ENCODE data around the gene FAM53B.

The FAM53B gene

DNA sequence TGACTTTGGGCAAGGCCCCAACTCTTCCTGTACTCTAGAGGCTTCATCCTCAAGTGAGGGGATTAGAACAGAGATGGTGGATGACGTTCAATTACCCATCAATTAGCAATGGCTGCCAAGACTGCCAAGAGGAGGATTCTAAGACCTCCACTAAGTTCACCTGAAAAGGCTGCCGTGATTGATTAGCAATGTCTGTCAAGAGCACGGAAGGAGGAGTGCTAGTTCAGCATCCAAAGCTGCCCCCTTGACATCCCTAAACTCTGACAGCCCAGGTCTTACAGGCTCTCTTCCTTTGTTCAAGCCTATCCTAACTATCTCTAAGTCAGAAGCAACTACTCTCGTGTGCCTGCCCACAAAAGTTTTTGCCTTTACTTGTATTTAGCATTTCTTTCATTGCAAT lies 68.4 kb downstream of the FAM53B start:
- Histone ChIP-seq H3K36me3 (peaks cover 87% of the 10 kb centered on the region), H3K4me1 (peaks cover 94% of the 10 kb centered on the region), H3K27me3 (no peaks in the 10 kb centered on the region), H3K4me3 (no peak overlapping the region), H3K9ac (no peak overlapping the region), H3K4me2 (peak overlapping the region; percentile 66), H3K9me3 (no peaks in the 10 kb centered on the region), H3K27ac (peak overlapping the region; percentile 63; the same call in 1 of the 2 replicates), H4K20me1 (peaks cover 100% of the 10 kb centered on the region)
- no peak for TF ChIP-seq Cebpa-rat (IDR thresholded peaks at IDR 0.05)

DNA sequence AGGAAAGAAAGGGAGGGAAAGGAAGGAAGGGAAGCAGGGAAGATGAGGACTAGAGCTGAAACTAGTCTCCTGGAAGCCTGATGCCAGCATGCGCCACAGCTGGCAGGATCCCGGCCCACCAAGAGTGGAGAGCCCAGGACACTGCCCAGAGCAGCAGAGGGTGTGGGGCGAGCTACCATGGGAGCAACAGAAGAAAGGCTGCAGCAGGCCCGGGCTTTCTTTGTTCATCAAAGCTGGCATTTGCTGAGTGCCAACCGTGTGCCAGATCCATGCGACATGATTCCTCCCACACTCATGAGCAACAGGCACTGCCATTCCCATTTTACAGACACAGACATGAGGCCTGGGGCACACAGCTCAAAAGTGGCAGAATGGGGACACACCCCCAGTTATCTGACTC lies 68.9 kb downstream of the FAM53B start:
- H3K4me2 ChIP-seq: peak overlapping the region; percentile 66
- H3K9me3 ChIP-seq: no peaks in the 10 kb centered on the region
- TF ChIP-seq Cebpa-rat (IDR thresholded peaks at IDR 0.05): no peak
- H3K27ac ChIP-seq: peak overlapping the region; percentile 63
- no peak overlapping the region for H3K4me3 ChIP-seq
- H3K36me3 ChIP-seq: peaks cover 84% of the 10 kb centered on the region
- H3K9ac ChIP-seq: 0 out of 2 replicates have a peak overlapping the region, but pooled peaks have one; percentile 43
- H3K4me1 ChIP-seq: peaks cover 99% of the 10 kb centered on the region
- no peaks in the 10 kb centered on the region for H3K27me3 ChIP-seq
- H4K20me1 ChIP-seq: peaks cover 100% of the 10 kb centered on the region

DNA sequence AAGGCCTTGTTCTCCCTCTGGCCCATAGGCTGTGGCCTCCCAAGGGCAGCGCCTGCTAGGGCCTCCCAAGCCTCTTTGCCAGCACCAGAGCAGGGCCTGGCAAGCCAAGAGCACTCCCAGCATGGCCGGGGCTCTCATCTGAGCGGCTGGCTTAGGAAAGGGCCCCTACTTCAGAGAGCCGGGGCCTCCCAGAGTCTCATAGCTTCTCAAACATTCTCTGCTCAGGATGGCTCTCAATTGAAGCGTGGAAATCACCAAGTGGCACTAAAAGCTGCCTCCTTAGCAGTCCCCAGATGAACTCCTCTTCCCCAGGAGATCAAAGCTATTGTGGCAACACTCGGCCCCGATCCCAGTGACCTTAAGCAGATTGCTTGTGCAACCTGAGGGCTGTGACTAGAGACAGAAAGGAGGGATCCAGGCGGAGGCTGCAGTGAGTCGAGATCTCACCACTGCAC lies 69.4 kb downstream of the FAM53B start:
- Histone ChIP-seq H3K27me3 (no peaks in the 10 kb centered on the region), H3K9me3 (no peaks in the 10 kb centered on the region), H3K36me3 (peaks cover 84% of the 10 kb centered on the region), H3K4me1 (peaks cover 98% of the 10 kb centered on the region), H3K4me3 (no peak overlapping the region), H3K4me2 (peak overlapping the region; percentile 66), H3K9ac (peak overlapping the region; percentile 43; the same call in 1 of the 2 replicates), H4K20me1 (peaks cover 100% of the 10 kb centered on the region), H3K27ac (peak overlapping the region; percentile 63)
- TF ChIP-seq Cebpa-rat (IDR thresholded peaks at IDR 0.05): no peak

DNA sequence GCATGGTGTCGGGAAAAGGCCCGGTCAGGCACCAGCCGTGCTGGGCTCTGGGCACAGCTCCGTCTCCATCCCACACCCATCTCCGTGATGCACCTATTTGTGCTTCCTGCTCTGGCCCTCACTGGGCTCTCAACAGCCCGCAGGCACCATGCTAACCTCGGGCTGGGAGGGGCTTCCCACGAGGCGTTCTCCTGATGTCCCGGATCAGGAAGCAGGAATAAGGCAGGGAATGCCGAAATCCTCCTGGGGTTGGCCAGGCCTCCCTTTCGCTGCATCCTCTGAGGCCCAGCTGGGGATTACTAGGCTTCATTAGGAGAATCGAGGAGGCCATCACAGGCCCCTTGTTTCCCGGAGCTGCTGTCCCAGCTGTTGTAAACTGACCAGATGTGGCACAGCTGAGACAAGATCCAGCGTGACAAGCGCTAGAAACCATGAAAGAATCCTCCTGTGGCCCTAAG lies 72.0 kb downstream of the FAM53B start:
- no peaks in the 10 kb centered on the region for H3K9me3 ChIP-seq
- H3K4me2 ChIP-seq: peak overlapping the region; percentile 70
- no peak for TF ChIP-seq Cebpa-rat (IDR thresholded peaks at IDR 0.05)
- H3K27ac ChIP-seq: no peak overlapping the region
- H3K4me3 ChIP-seq: no peak overlapping the region
- peaks cover 81% of the 10 kb centered on the region for H3K36me3 ChIP-seq
- H3K27me3 ChIP-seq: no peaks in the 10 kb centered on the region
- no peak overlapping the region for H3K9ac ChIP-seq
- H3K4me1 ChIP-seq: peaks cover 90% of the 10 kb centered on the region
- H4K20me1 ChIP-seq: peaks cover 99% of the 10 kb centered on the region

DNA sequence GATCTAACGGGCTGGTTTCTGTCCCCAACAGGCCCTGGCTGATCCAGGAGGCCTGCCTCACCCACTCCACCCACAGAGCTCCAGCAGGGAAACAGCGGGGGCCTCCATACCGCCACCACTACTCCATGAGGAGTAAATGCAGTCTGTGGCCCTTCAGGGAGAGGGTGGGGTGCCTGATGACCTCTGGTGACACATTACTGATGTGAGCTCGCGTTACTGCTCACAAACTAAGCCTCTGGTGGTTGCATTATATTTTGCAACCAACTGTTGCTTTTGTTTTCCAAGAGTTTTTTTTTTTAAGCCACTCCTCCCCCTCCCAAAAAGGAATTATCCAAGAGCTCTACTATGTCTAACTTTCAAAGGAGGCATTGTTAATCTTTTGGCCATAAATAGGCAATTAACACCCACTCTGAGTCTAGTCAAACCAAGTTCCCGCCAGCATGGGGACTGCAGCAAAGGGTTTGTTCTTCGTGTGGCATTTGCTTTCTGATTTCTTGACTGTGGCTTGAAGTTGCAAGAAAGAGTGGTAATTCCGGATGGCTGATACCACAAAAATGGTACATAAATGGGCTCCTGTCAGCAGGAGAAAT lies 72.6 kb downstream of the FAM53B start:
- Histone ChIP-seq H3K4me2 (peak overlapping the region; percentile 70), H3K9ac (no peak overlapping the region), H4K20me1 (peaks cover 99% of the 10 kb centered on the region)

DNA sequence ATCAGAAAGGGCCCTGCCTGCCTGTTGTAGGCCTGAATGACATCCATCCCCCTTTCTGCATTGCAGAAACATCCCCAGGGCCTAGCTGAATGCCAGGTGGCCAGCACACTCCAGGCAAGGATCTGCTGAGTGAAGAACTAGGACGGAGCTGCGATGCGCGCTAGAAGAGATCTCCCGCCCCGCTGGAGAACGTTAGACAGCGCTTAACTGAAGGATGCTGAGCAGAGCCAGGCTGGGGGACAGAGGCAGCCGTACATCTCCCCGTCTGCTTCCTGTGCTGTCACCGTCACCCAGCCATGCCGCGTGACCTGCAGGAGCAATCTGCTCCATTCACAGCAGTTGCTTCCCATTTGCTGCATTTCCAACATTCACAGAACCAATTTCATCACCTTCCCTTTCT lies 73.3 kb downstream of the FAM53B start:
- peaks cover 81% of the 10 kb centered on the region for H3K4me1 ChIP-seq
- H3K9me3 ChIP-seq: no peaks in the 10 kb centered on the region
- H3K27me3 ChIP-seq: no peaks in the 10 kb centered on the region
- H3K4me3 ChIP-seq: no peak overlapping the region
- H3K4me2 ChIP-seq: peak overlapping the region; percentile 70
- H4K20me1 ChIP-seq: peaks cover 99% of the 10 kb centered on the region
- peaks cover 81% of the 10 kb centered on the region for H3K36me3 ChIP-seq
- H3K9ac ChIP-seq: no peak overlapping the region
- TF ChIP-seq Cebpa-rat (IDR thresholded peaks at IDR 0.05): no peak
- peak overlapping the region; percentile 14 for H3K27ac ChIP-seq

More for the DNA sequence above, 72.6 kb downstream of the FAM53B start:
- H3K27me3 ChIP-seq: no peaks in the 10 kb centered on the region
- no peak overlapping the region for H3K4me3 ChIP-seq
- no peak for TF ChIP-seq Cebpa-rat (IDR thresholded peaks at IDR 0.05)
- peaks cover 85% of the 10 kb centered on the region for H3K4me1 ChIP-seq
- H3K9me3 ChIP-seq: no peaks in the 10 kb centered on the region
- H3K36me3 ChIP-seq: peaks cover 81% of the 10 kb centered on the region
- H3K27ac ChIP-seq: peak overlapping the region; percentile 14; the same call in 1 of the 2 replicates

DNA sequence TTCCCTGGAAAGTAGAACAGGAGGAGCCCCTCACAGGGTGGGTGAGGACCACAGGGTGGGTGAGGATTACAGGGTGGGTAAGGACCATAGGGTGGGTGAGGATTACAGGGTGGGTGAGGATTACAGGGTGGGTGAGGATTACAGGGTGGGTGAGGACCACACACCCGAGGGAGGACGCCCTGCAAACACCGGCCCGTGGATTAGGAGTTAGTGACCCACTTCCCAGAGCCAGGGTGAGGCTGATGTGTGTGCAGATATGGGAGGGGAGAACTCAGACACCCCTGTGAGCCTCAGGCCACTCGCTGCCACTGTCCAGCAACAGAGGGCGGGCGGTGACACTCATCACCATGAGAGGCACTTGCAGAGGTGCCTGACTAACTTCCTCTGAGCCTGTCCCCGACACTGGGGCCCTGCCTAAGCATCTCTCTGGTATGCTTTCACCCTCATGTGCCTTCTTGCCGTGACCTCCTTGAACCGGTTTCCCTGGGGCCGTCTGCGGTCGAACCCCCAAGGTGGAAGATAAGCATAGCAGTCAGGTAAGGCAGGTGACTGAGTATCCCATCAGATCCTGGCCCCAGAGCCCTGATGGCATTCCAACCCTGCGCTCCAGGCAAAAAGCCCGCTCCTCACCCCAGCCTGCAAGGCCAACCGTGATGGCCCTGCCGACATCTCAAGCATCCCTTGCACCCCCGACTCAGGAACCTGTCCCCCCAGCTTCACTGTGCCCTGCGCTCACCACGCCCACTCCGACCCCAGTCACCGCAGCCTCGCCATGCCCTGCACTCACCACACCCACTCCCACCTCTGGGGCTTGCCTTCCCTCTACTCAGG lies 74.1 kb downstream of the FAM53B start:
- Histone ChIP-seq H3K9ac (no peak overlapping the region), H3K27ac (0 out of 2 replicates have a peak overlapping the region, but pooled peaks have one; percentile 14), H3K9me3 (no peaks in the 10 kb centered on the region), H3K4me3 (no peak overlapping the region), H3K4me2 (peak overlapping the region; percentile 70), H4K20me1 (peaks cover 99% of the 10 kb centered on the region), H3K4me1 (peaks cover 81% of the 10 kb centered on the region), H3K36me3 (peaks cover 81% of the 10 kb centered on the region), H3K27me3 (no peaks in the 10 kb centered on the region)
- no peak for TF ChIP-seq Cebpa-rat (IDR thresholded peaks at IDR 0.05)

DNA sequence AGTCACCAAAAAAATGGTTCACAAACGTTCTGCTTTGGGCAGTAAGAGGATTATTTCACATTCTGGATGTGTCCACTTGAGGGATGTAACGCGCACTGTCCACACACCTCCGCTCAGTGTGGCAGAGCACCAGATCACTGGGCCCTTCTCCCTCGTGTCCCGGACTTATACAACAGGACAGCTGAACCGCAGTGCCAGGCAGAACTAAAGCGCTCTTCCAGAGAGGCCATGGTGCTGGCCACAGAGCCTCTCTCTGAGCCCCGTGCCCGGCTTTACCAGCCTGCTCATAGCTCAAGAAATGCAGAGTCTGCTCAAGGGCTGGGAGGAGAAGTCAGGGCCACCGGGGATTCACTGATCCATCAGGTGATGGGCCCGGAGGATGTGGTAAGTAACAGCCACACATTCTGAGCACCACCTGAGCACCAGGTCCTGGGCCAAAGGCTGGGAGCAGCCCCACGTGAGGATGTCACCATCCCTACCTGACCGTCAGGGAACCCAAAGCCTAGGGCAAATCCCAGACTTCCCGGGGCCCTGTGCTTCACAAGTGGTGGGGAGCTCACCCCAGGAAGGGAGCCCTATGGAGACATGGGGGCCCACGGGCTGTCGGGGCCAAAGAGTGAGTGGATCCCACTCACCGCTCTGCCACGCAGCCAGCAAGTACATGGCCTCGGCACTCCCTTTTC lies 74.9 kb downstream of the FAM53B start:
- H3K4me2 ChIP-seq: no peak overlapping the region
- H3K4me1 ChIP-seq: peaks cover 81% of the 10 kb centered on the region

DNA sequence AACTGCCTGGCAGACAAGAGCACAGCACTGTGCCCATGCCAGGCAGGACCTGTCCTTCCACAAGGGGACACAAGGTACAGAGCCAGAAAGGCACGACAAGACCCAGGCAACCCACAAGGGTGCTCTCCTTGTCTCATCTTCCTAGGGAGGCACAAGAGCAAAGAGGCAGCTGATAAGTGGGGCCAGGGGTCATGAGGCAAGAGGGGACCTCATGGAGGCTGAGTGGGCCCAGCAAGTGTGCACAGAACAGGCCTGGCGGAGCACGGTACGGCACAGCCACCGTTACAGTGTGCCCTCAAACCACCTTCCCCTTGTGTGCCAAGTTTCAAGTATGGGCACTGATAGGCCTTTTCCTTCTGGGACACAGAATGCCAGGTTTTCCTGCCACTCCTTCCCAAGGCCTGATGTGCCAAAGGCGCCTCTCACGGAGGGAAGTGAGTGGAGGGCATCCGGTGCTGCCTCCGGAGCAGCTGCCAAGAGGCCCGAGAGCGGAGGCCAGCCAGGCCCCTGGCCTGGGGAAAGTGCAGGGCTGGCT lies 75.6 kb downstream of the FAM53B start:
- Histone ChIP-seq H3K9me3 (no peaks in the 10 kb centered on the region), H3K4me3 (no peak overlapping the region), H3K36me3 (peaks cover 84% of the 10 kb centered on the region), H3K4me2 (no peak overlapping the region), H3K27me3 (no peaks in the 10 kb centered on the region), H3K27ac (peak overlapping the region; percentile 58), H3K4me1 (peaks cover 74% of the 10 kb centered on the region), H3K9ac (no peak overlapping the region), H4K20me1 (peaks cover 99% of the 10 kb centered on the region)
- TF ChIP-seq Cebpa-rat (IDR thresholded peaks at IDR 0.05): no peak

More for the DNA sequence above, 74.9 kb downstream of the FAM53B start:
- no peaks in the 10 kb centered on the region for H3K9me3 ChIP-seq
- no peak overlapping the region for H3K4me3 ChIP-seq
- H3K36me3 ChIP-seq: peaks cover 84% of the 10 kb centered on the region
- peaks cover 99% of the 10 kb centered on the region for H4K20me1 ChIP-seq
- TF ChIP-seq Cebpa-rat (IDR thresholded peaks at IDR 0.05): no peak
- no peak overlapping the region for H3K9ac ChIP-seq
- peak overlapping the region; percentile 58 for H3K27ac ChIP-seq
- H3K27me3 ChIP-seq: no peaks in the 10 kb centered on the region
